Measurements from ENCODE around the gene SETD2. TPM values are rescaled to one million over a fixed set of nuclear protein-coding genes. Genes with fewer than 3 reads are reported as not detected.

The SETD2 gene
- total and polyA plus RNA-seq, 2 experiments from 2014 or later, result 14.2 to 36.0 TPM

- Histone ChIP-seq H3K36me3 (no peaks in the 10 kb centered on the region), H3K27ac (no peak overlapping the region), H3K9me3 (ENCODE audit: low read depth) (no peaks in the 10 kb centered on the region), H3K4me1 (ENCODE audit: low read depth) (peaks cover 10% of the 10 kb centered on the region), H3K27me3 (no peaks in the 10 kb centered on the region), H3K4me3 (no peak overlapping the region)
- peak in 1 of 2 donors; percentile 44 for DNase-seq (ENCODE audit: low read depth in 1 of 2, low spot score in 1 of 2)
- TF ChIP-seq CTCF (IDR thresholded peaks at IDR 0.05; ENCODE audit: low read depth, low read length), result no peak
These were observed 176.0 kb downstream of the SETD2 start for GRCh38 chr3:46987743-46988401.

- H3K4me1 ChIP-seq (ENCODE audit: low read depth), result peaks cover 10% of the 10 kb centered on the region
- DNase-seq (ENCODE audit: low read depth in 1 of 2, low spot score in 1 of 2), result peak in 1 of 2 donors; percentile 14
- no peak overlapping the region for H3K4me3 ChIP-seq
- no peaks in the 10 kb centered on the region for H3K27me3 ChIP-seq
- H3K9me3 ChIP-seq (ENCODE audit: low read depth), result no peaks in the 10 kb centered on the region
- no peak overlapping the region for H3K27ac ChIP-seq
- TF ChIP-seq CTCF (IDR thresholded peaks at IDR 0.05; ENCODE audit: low read depth, low read length), result no peak
- no peaks in the 10 kb centered on the region for H3K36me3 ChIP-seq
These were observed 176.6 kb downstream of the SETD2 start for GRCh38 chr3:46987319-46987742.

GRCh38 chr3:46986782-46987310 is 177.1 kb downstream of the SETD2 start:
- Histone ChIP-seq H3K27ac (no peak overlapping the region), H3K9me3 (ENCODE audit: low read depth) (no peaks in the 10 kb centered on the region), H3K36me3 (no peaks in the 10 kb centered on the region), H3K4me1 (ENCODE audit: low read depth) (peaks cover 10% of the 10 kb centered on the region), H3K27me3 (no peaks in the 10 kb centered on the region), H3K4me3 (no peak overlapping the region)
- DNase-seq (ENCODE audit: low read depth in 1 of 2, low spot score in 1 of 2), result no peak
- no peak for TF ChIP-seq CTCF (IDR thresholded peaks at IDR 0.05; ENCODE audit: low read depth, low read length)

GRCh38 chr3:46986055-46986730 is 177.7 kb downstream of the SETD2 start:
- no peak overlapping the region for H3K27ac ChIP-seq
- no peak for TF ChIP-seq CTCF (IDR thresholded peaks at IDR 0.05; ENCODE audit: low read depth, low read length)
- no peaks in the 10 kb centered on the region for H3K36me3 ChIP-seq
- no peaks in the 10 kb centered on the region for H3K9me3 ChIP-seq (ENCODE audit: low read depth)
- H3K27me3 ChIP-seq, result no peaks in the 10 kb centered on the region
- no peak overlapping the region for H3K4me3 ChIP-seq
- no peak for DNase-seq (ENCODE audit: low read depth in 1 of 2, low spot score in 1 of 2)
- peaks cover 10% of the 10 kb centered on the region for H3K4me1 ChIP-seq (ENCODE audit: low read depth)

GRCh38 chr3:46985588-46985987 is 178.3 kb downstream of the SETD2 start:
- Histone ChIP-seq H3K27ac (no peak overlapping the region), H3K4me3 (no peak overlapping the region), H3K4me1 (ENCODE audit: low read depth) (peaks cover 10% of the 10 kb centered on the region), H3K36me3 (no peaks in the 10 kb centered on the region), H3K9me3 (ENCODE audit: low read depth) (no peaks in the 10 kb centered on the region), H3K27me3 (no peaks in the 10 kb centered on the region)
- no peak for TF ChIP-seq CTCF (IDR thresholded peaks at IDR 0.05; ENCODE audit: low read depth, low read length)
- no peak for DNase-seq (ENCODE audit: low read depth in 1 of 2, low spot score in 1 of 2)
